Stimulated activated CD8-positive, alpha-beta memory T cell treated with anti-CD3 and anti-CD28 coated beads, Interleukin-12 subunit alpha, Interleukin-12 subunit beta, amount 100 ng/mL, for 24 hours (primary cell): Measurements from ENCODE around the gene ATP4A.

Experiments used
- DNase-seq: peaks from one replicate; pipeline ENCODE4 v3.0.0-alpha.2; 2020; ENCODE audit errors: extremely low read depth

The ATP4A gene

GRCh38 chr19:35524181-35524837 is 39.1 kb downstream of the ATP4A start:
- no peak for DNase-seq

- DNase-seq = no peak
These were observed 40.6 kb downstream of the ATP4A start for GRCh38 chr19:35522745-35523327.

GRCh38 chr19:35521124-35521743 is 42.2 kb downstream of the ATP4A start:
- DNase-seq = no peak

- DNase-seq = no peak
These were observed 44.2 kb downstream of the ATP4A start for GRCh38 chr19:35519291-35519690.

GRCh38 chr19:35518313-35518712 is 45.1 kb downstream of the ATP4A start:
- DNase-seq = no peak

- no peak for DNase-seq
These were observed 46.1 kb downstream of the ATP4A start for GRCh38 chr19:35517342-35517741.

GRCh38 chr19:35516310-35516709 is 47.1 kb downstream of the ATP4A start:
- no peak for DNase-seq

GRCh38 chr19:35514282-35514809 is 49.1 kb downstream of the ATP4A start:
- DNase-seq = no peak

- DNase-seq = no peak
These were observed 49.7 kb downstream of the ATP4A start, which contains the start of gene DMKN for GRCh38 chr19:35513628-35514281. DMKN (minus strand) TSS chr19:35513649; CDS start chr19:35513475, 174 bp downstream.

GRCh38 chr19:35512831-35513627 is 50.4 kb downstream of the ATP4A start:
- DNase-seq = no peak

GRCh38 chr19:35511337-35511736 is 52.1 kb downstream of the ATP4A start:
- no peak for DNase-seq

GRCh38 chr19:35510626-35510964 is 52.9 kb downstream of the ATP4A start:
- no peak for DNase-seq

GRCh38 chr19:35509861-35510625 is 53.4 kb downstream of the ATP4A start:
- peak; percentile 41 for DNase-seq

- DNase-seq = no peak
These were observed 54.3 kb downstream of the ATP4A start for GRCh38 chr19:35509018-35509652.

GRCh38 chr19:35508129-35508528 is 55.3 kb downstream of the ATP4A start:
- DNase-seq = no peak

- no peak for DNase-seq
These were observed 55.9 kb downstream of the ATP4A start for GRCh38 chr19:35507561-35507960.

- no peak for DNase-seq
These were observed 57.4 kb downstream of the ATP4A start for GRCh38 chr19:35506011-35506410.

- DNase-seq = no peak
These were observed 60.7 kb downstream of the ATP4A start for GRCh38 chr19:35502751-35503150.

GRCh38 chr19:35501684-35502083 is 61.8 kb downstream of the ATP4A start:
- DNase-seq = no peak

GRCh38 chr19:35500611-35501010 is 62.8 kb downstream of the ATP4A start:
- DNase-seq = no peak
